Ecto neural progenitor cell (in vitro differentiated cells): ENCODE measurements around the gene KLHDC4.
"Not testable (repeated sequence)": the region's sequence is repeated elsewhere in the genome, so short reads cannot be mapped to it uniquely, and the experiment has no call there.

Experiments
- DNase-seq: peaks from one replicate; pipeline ENCODE4 v3.0.0-alpha.2; 2018; ENCODE audit warnings: low spot score

Gene KLHDC4

DNA sequence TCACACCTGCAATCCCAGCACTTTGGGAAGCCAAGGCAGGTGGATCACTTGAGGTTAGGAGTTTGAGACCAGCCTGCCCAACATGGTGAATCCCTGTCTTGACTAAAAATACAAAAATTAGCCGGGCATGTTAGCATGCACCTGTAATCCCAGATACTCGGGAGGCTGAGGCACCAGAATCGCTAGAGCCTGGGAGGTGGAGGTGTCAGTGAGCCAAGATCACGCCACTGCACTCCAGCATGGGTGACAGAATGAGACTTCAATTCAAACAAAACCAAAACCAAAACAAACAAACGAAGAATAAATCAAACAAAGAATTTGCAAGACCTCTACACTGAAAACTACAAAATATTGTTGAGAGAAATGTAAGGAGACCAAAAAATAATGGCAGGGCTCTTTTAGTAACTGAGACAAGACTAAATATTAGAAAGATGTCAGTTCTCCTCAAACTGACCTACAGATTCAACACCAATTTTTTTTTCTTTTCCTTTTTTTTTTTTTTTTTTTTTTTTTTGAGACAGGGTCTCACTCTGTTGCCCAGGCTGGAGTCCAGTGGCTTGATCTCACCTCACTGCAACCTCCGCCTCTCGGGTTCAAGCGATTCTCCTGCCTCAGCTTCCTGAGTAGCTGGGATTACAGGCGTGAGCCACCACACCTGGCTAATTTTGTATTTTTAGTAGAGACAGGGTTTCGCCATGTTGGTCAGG is 23.1 kb upstream of the KLHDC4 start:
- not testable (repeated sequence) for DNase-seq

DNA sequence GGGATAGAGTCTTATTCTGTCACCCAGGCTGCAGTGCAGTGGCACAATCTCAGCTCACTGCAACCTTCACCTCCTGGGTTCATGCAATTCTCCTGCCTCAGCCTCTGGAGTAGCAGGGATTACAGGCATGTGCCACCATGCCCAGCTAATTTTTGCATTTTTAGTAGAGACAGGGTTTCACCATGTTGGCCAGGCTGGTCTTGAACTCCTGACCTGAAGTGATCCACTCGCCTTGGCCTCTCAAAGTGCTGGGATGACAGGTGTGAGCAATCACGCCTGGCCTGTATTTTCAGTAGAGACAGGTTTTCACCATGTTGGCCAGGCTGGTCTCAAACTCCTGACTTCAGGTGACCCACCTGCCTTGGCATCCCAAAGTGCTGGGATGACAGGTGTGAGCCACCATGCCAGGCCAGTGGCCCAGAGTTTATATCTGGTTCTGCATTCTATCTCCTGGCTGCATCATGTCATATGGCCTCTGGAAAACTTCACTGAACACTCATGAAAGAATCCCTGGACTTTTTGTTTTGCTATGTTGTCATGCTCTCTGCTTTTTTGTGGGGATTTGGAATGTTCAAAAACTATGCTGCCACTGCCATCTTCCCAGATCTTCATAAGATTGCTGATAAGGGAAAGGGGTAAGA is 21.8 kb upstream of the KLHDC4 start:
- DNase-seq = not testable (repeated sequence)

DNA sequence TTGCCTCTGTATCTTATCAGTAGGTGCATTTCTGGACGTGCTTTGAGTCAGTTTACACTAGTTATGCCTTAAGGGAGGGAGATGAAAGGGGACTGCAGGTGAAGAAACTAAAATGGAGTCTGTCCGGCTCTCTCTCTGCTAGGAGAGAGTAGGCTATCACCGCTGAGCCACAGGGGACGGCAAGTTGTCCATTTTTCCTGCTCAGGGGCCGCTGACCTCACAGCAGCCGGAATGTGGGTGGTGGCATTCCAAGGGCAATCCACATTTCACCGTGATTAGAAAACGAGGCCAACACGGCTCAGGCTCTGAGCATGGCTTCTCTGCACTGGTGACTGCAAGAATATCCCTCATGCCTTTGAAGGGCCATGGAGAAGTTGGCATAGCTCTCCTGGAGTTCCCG is 19.0 kb upstream of the KLHDC4 start:
- DNase-seq = no peak

DNA sequence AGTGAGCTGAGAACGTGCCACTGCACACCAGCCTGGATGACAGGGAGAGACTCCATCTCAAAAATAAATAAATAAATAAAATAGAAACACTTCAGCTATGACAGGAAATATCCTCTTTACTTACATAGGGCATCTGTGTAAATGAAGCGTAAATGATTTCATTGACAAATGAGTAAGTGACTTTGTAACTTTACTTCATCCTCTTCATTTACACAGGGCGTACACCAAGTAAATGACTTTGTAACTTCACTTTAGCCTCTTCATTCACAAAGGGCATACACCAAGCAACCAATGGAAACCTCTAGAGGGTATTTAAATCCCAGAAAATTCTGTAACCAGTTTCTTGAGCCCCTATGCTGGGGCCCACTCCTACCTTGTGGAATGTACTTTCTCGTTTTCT is 16.2 kb upstream of the KLHDC4 start:
- no peak for DNase-seq

DNA sequence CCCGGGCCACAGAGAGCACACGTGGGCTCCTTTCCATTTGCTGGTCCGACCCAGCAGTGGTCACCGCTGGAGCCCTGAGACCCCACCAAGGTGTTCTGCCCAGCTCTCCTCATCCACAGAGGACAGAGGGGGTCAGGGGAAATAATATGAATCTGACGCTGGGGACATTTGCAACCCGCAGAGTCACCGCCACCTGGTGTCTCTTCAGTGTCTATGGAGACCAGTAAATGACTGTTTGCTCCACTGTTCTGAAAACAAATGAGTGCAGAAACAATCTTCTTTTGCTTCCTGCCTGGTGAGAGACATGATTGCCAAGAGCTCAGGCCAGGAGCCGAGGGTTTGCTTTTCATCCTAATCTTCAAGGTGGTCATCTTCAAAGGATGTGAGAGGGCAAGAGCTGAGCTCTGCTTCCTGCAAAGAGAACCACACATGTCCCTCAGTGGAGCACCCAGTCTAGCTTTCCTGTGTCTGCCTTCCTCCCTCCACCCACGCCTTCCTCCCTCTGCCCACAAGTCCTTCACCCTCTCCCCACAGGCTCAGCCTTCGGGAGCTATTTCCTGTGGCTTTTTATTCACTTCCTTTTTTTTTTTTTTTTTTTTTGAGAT is 14.7 kb upstream of the KLHDC4 start:
- no peak for DNase-seq

DNA sequence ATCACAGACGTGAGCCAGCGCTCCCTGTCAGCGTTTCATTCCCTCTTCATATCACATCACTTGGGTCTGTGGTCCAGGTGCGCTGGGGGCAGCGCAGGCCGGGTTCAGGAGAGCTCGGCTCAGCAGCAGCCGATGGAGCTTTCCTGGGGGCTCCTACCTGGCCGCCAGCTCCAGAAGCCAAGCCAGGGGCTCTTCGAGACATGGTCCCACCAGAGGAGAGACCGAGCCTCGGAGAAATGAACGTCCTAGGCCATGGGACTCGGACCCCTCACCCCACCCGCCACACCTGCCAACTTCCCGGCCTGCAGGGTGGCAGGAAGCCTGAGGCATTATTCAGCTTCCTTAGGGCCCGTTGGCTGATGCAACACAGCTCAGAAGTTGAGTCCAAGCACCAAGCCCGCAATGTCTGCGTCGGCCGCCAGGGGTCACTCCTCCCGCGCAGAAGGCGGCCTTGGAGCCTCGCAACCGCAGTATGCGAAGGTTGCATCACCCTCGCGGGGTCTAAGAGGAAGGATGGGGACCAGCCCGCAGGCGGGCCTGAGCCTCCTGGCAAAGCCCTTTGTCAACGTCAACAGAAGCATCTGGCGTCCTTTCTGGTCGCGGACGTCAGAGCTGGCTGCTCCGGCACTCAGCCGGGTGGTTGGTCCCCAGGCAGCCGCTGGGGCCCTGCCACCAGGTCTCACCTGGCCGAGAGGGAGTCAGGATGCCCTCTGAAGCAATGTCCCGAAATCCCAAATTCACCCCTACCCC is 13.2 kb upstream of the KLHDC4 start:
- DNase-seq = peak; percentile 94

DNA sequence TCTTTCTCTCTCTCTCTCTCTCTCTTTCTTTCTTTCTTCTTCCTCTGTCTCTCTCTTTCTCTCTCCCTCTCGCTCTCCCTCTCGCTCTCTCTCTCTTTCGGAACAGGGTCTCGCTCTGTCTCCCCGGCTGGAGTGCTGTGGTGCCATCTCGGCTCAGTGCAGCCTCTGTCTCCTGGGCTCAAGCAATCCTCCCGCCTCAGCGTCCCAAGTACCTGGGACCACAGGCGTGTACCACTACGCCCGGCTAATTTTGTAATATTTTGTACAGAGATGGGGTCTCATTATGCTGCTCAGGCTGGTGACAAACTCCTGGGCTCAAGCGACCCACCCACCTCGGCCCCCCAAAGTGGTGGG is 12.7 kb upstream of the KLHDC4 start:
- DNase-seq = no peak

DNA sequence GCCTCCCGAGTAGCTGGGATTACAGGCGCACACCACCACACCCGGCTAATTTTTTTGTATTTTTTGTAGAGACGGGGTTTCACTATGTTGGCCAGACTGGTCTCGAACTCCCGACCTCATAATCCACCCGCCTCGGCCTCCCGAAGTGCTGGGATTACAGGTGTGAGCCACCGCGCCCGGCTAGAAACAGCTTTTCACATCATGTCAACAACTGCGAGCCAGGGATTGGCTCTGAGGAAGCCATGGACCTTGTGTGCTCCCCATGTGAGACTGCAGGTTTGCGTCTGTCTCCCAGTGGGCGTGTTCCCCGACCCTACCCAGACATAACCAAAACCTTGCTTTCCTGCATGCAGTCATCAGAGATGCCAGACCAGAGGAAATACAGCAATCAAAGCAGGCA is 8.1 kb upstream of the KLHDC4 start:
- not testable (repeated sequence) for DNase-seq

DNA sequence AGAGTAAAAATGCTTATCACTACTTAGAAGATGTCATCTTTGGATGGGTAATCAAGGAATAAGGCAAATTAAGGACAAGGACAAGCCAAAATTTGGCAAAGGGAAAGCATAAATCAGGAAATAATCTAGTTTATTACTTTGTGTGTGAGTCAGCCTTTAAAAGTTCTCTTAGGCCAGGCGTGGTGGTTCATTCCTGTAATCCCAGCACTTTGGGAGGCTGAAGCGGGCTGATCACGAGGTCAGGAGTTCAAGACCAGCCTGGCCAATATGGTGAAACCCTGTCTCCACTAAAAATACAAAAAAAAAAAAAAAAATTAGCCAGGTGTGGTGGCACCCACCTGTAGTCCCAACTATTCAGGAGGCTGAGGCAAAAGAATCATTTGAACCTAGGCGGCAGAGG is 1.7 kb upstream of the KLHDC4 start:
- DNase-seq = not testable (repeated sequence)

DNA sequence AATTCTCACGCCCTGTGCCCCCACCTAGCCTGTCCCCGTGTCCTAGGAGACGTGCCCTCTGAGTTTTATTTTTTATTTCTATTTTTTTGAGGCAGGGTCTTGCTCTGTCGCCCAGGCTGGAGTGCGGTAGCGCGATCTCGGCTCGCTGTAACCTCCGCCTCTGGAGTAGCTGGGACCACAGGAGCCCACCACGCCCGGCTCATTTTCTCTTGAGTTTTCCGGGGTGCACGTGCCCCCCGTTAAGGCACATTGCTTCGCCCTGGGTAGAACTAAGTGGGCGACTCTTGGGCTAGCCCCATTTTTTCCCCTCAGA is 655 bp upstream of the KLHDC4 start:
- no peak for DNase-seq

DNA sequence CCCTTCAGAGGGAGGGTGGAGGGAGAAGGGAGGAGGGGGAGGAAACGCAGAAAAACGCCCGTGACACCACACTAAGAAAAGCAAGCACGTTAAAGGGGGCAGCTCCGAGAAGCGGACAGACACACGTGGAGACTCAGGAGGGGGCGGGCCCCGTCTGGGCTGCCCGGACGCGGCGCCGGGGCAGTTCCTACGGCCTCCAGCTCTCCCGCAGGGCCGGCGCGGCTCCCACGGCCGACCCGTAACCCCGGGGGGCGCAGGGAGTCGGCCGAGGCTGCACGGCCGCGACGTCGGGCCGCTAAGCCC is 362 bp downstream of the KLHDC4 start:
- DNase-seq = no peak

DNA sequence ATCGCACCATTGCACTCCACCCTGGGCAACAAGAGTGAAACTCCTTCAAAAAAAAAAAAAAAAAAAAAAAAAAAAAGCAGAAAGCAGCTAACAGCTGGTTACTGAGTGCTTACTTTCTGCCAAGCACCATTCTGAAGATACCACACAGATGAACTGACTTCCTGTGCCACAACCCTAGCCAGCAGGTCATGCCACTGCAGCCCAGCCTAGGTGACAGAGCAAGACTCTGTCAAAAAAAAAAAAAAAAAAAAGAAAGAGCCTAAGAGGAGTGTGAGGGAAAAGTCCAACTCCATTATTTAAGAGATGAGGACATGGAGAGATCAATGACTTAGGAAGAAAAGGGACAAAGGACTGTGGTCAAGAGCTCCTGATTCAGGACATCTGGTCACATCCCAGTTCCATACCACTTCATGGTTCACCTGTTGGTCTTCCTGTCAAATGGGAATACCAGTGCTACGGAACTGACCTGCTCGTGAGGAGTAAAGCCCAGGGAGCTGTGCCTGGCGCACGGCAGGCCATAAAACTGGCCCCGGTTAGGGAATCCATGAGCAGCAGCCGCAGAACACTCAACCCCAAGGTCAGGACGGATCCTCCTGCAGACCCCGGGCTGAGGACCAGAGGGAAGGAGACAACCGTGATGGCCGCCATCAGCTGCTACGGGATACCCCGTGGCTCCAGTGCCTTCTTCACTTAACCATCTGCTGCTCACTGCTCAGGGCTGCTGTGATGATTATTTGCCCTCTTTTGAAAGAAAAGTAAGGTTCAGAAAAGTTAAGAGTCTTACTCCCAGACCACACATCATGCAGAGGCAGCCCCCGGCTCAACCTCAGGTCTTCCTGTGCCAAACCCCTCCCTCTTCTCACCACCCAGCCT is 950 bp downstream of the KLHDC4 start:
- DNase-seq = no peak

DNA sequence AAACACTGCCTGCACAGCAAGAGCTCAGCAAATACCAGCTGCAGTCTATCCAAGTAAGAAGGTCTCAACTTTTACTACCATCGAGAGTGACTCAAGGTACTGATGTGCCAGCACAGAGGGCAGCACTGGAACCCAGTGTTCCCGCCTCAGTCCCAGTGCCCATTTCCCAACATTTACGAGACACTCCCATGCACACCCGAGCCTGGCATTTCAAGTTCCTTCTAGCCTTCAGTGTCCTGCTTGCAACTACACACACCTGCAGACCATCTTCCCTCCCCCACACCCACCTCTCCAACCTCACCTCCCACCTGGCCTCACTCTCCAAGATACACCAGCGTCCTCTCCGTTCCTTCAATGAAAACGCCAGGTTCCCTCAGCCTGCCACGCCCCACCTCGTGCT is 3.2 kb downstream of the KLHDC4 start:
- no peak for DNase-seq

DNA sequence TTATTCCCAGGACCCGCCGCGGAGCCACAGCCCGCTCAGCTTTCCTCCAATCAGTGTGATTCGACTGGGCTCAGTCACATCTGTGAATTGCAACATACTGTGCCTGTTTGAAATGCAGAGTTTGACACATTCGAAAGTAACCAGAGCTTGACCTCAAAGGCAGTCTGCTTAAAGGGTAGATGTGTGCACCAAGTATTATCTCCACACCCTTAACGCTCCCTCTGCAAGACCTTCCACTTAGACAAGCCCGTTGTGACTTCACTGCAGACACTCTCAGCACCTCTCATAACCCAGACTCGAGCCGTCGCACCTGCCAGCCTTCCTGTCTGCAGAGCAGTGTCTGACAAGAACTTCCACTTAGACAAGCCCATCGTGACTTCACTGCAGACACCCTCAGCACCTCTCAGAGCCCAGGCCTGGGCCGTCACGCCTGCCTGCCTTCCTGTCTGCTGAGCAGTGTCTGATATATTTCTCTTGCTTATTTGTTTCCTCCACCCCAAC is 3.7 kb downstream of the KLHDC4 start:
- DNase-seq = no peak

DNA sequence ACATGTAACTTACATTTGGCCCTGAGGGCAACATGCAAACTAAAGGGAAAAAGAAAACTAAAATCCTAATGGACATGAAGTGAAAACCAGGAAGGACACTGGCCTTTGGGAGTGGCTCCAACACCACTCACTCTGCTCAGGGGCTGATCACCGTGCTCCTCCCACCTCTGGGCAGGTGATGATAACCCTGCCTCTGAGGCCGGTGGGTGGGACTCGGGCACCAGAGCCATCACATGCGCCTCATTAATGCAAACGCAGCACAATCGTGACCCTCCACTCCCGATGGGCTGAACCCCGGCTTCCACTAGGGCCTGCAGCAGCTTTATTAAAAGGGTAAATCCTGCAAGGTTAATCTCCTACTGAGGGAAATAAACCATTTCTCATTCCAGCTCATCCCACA is 4.7 kb downstream of the KLHDC4 start:
- DNase-seq = no peak

DNA sequence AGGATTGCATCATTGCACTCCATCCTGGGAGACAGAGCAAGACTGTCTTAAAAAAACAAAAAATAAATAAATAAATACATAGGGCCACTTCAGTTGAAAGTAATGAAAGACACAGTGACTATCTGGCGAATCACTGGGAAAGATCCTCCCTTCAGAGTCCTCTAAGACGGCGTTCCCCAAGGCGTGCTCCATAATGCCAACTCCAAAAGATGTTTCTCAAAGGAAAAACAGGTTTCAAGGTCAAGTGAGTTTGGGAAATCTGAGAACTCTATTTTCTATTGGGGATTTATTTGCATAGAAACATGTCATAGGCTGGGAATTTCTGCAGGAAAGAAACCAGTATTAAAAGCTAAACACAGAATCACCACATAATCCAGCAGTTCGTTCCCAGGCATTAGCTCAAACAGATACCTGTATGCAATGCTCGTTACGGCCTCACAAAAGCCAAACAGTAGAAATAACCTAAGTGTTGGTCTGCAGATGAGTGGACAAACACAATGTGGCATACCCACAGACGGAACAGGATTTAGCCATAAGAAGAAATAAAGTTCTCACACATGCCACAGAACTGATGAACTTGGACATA is 7.9 kb downstream of the KLHDC4 start:
- DNase-seq = no peak

DNA sequence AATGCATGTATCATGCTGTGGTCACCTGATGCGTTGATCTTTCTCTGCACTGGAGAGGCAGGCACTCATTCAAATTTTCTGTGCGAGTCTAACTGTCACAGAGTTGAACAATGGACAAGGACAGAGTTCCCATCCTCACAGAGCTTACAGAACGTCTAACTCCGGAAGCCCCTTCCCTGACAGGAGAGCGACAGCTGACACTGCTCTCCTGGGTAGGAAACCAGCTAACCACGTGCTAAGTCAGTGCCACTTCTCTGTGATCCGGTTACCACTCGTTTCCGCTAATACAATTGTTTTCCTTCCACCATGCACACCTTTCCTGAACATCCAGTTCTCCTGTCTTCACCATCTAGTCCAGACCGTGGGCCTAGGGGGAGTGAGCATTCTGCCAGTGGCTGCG is 11.3 kb downstream of the KLHDC4 start:
- DNase-seq = no peak

DNA sequence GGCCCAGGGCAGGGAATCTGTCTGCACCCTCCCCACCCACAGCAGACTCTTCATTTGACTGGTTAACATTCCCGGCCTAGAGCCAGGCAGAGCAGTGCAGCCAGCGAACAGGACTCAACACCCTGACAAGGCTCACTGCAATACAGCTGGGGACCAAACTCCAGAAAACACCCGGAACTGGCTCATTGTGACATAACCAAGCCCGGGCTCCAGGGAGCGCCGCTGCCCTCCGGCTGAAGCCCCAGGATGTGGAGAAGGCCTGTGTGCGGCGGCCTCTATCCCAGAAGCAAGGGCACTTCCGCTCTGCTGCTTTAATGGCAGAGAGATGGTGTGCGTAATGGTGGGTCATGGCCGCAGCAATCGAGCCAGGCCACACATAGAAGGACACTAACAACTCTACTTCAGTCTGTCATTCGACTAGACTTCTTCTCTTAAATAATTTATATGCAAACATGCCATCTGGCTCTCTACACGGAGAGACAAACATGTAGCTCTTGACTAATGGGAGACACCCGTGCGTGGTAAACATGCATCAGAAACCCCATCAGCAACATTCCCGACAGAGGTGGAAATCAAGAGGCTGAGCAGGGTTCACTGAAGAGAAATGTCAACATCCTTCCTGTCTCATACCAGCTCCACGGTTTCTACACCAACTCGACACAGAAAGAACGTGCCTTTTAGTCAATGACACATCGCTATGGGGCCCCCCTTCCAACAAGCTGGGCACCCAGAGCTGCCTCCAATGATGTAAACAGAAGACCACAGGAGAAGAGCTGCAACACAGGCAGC is 18.0 kb downstream of the KLHDC4 start:
- DNase-seq = no peak

DNA sequence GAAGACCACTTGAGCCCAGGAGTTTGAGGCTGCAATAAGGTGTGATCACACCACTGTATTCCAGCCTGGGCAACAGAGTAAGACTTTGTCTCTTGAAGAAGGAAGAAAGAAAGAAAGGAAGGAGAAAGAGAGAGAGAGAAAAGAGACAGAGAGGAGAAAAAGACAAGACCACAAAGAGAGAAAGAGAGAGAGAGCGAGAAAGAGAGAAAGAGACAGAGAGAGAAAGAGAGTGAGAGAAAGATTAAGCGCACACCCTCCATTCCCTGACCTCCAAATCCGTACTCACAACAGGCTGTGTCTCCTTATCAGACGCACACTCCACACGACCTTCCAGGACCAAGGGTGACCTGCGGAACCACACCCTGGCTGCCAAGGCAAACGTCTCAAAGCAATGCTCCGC is 19.6 kb downstream of the KLHDC4 start:
- no peak for DNase-seq

DNA sequence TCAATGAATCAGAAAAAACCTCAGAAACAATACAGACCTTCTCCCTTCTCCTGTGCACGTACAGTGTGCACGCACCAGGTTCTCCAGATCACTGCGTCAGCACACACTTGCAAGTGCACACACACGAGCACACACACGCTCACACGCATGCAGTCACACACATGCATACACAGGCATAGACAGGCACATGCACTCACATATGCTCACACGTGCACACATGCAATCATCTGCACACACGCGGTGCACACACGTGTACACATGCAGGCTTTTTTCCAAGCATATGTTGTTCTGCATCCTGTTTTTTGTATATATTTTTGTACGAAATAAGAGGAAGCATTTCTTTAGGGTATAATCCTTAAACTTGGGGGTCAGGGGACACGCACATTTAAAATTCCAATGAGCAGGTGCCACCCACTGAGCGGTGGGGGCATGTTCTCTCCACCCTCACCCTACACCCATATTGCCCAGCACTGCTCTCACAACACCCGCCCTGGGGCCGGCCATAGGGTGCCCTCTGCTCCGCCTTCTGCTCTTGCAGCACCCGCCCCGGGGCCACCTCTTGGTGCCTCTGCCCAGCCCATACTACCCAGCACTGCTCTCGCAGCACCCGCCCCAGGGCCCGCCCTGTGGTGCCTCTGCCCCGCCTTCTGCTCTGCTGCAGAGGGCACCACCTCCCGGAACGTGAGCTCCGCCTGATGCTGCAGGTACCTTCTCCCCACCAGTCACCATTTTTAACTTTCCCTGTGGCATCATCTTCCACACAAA is 20.9 kb downstream of the KLHDC4 start:
- DNase-seq = no peak
